WTC11 (cell line): ENCODE results near the gene CROCC. TPM values are rescaled to one million over a fixed set of nuclear protein-coding genes. Genes with fewer than 3 reads are reported as not detected.

Experiments
- ATAC-seq: fragments of 200-7000 bp; cut with Tn5 transposase; 2 replicates; pipeline ENCODE4 v1.10.0; 2021; ENCODE audit warnings: mild to moderate bottlenecking, moderate library complexity
- CTCF ChIA-PET: fragments of 300-600 bp; sonication (Branson Sonifier 250); formaldehyde crosslinking; loops from one replicate; lab custom pipeline; 2021; ENCODE audit warnings: antibody characterized with exemption; lab: Charles Lee
- POLR2A ChIA-PET: fragments of 350-600 bp; sonication (Branson Sonifier 250); formaldehyde crosslinking; loops from one replicate; lab custom pipeline; 2021; ENCODE audit warnings: antibody characterized with exemption; lab: Charles Lee
- DNase-seq: peaks from one replicate; pipeline ENCODE4 v3.0.0; 2021; ENCODE audit warnings: low spot score
- H3K27ac Mint-ChIP-seq: 2 replicates; pipeline ENCODE4 v1.8.0; 2021; ENCODE audit warnings: mixed read lengths
- H3K27me3 Mint-ChIP-seq: 2 replicates; pipeline ENCODE4 v1.8.0; 2021; ENCODE audit warnings: low read depth, mild to moderate bottlenecking, moderate library complexity, mixed read lengths
- H3K36me3 Mint-ChIP-seq: 2 replicates; pipeline ENCODE4 v1.8.0; 2021; ENCODE audit warnings: mixed read lengths
- H3K4me1 Mint-ChIP-seq: 2 replicates; pipeline ENCODE4 v1.8.0; 2022; ENCODE audit warnings: mixed read lengths
- H3K4me3 Mint-ChIP-seq: 2 replicates; pipeline ENCODE4 v1.8.0; 2021; ENCODE audit warnings: mild to moderate bottlenecking, moderate library complexity, mixed read lengths
- H3K9me3 Mint-ChIP-seq: 2 replicates; pipeline ENCODE4 v1.8.0; 2021; ENCODE audit warnings: mixed read lengths
- CREB1 ChIP-seq: sonication (generic); formaldehyde crosslinking; IDR thresholded peaks from 2 replicates; pipeline ENCODE4 v1.8.0; 2023; ENCODE audit warnings: mild to moderate bottlenecking, missing genetic modification reagents
- GTF2I ChIP-seq: fragments of 250-450 bp; sonication (Bioruptor Pico); conservative IDR thresholded peaks from 2 replicates; pipeline ENCODE4 v1.4.0; 2021; ENCODE audit warnings: mild to moderate bottlenecking
- JAZF1 ChIP-seq: fragments of 250-450 bp; sonication (Bioruptor Pico); IDR thresholded peaks from 2 replicates; pipeline ENCODE4 v1.9.0; 2021; ENCODE audit warnings: moderate library complexity, mild to moderate bottlenecking, inconsistent platforms
- JUN ChIP-seq: sonication (generic); formaldehyde crosslinking; IDR thresholded peaks from 2 replicates; pipeline ENCODE4 v1.8.0; 2023; ENCODE audit warnings: mild to moderate bottlenecking, missing genetic modification reagents
- MYBL2 ChIP-seq: sonication (generic); formaldehyde crosslinking; IDR thresholded peaks from 2 replicates; pipeline ENCODE4 v1.8.1; 2023; ENCODE audit warnings: mild to moderate bottlenecking, moderate library complexity, missing genetic modification reagents
- NR2C2 ChIP-seq: sonication (generic); formaldehyde crosslinking; IDR thresholded peaks from 2 replicates; pipeline ENCODE4 v1.8.0; 2022; ENCODE audit warnings: mild to moderate bottlenecking, missing genetic modification reagents
- SMAD3 ChIP-seq: sonication (generic); formaldehyde crosslinking; IDR thresholded peaks from 2 replicates; pipeline ENCODE4 v1.8.0; 2022; ENCODE audit warnings: missing genetic modification reagents, mild to moderate bottlenecking, borderline replicate concordance
- SP1 ChIP-seq: sonication (generic); formaldehyde crosslinking; conservative IDR thresholded peaks from 2 replicates; pipeline ENCODE4 v1.8.1; 2022; ENCODE audit warnings: missing genetic modification reagents
- ZBTB21 ChIP-seq: sonication (generic); formaldehyde crosslinking; IDR thresholded peaks from 2 replicates; pipeline ENCODE4 v1.8.1; 2023; ENCODE audit warnings: mild to moderate bottlenecking, missing genetic modification reagents, borderline replicate concordance
- ZNF396 ChIP-seq: fragments of 250-450 bp; sonication (Bioruptor Pico); IDR thresholded peaks from 2 replicates; pipeline ENCODE4 v1.8.0; 2021; ENCODE audit warnings: mild to moderate bottlenecking, moderate library complexity, borderline replicate concordance
- total RNA-seq: library from RNA; stranded (reverse); gene quantifications from 3 replicates; pipeline ENCODE4 v1.2.3, GENCODE V29; 2021
- TF ChIP-seq, protein P1 (sequence below): sonication (generic); formaldehyde crosslinking; conservative IDR thresholded peaks from 2 replicates; pipeline ENCODE4 v1.8.1; 2023; ENCODE audit warnings: mild to moderate bottlenecking, low read depth, missing genetic modification reagents, moderate library complexity
- TF ChIP-seq, protein P2 (sequence below): fragments of 250-450 bp; sonication (Bioruptor Pico); conservative IDR thresholded peaks from 2 replicates; pipeline ENCODE4 v1.9.0; 2021; ENCODE audit warnings: mild to moderate bottlenecking
- TF ChIP-seq, protein P3 (sequence below): sonication (generic); formaldehyde crosslinking; IDR thresholded peaks from 2 replicates; pipeline ENCODE4 v1.8.0; 2022; ENCODE audit warnings: mild to moderate bottlenecking, missing genetic modification reagents
- TF ChIP-seq, protein P4 (sequence below): sonication (generic); formaldehyde crosslinking; IDR thresholded peaks from 2 replicates; pipeline ENCODE4 v1.8.0; 2023; ENCODE audit warnings: missing genetic modification reagents, mild to moderate bottlenecking, borderline replicate concordance
- TF ChIP-seq, protein P5 (sequence below): sonication (generic); formaldehyde crosslinking; conservative IDR thresholded peaks from 2 replicates; pipeline ENCODE4 v1.8.1; 2022; ENCODE audit warnings: mild to moderate bottlenecking, missing genetic modification reagents
- TF ChIP-seq, protein P6 (sequence below): fragments of 250-450 bp; sonication (Bioruptor Pico); IDR thresholded peaks from 2 replicates; pipeline ENCODE4 v1.8.0; 2021; ENCODE audit warnings: mild to moderate bottlenecking

The CROCC gene
- total RNA-seq, 1 experiment from 2014 or later = 75.6 TPM

DNA sequence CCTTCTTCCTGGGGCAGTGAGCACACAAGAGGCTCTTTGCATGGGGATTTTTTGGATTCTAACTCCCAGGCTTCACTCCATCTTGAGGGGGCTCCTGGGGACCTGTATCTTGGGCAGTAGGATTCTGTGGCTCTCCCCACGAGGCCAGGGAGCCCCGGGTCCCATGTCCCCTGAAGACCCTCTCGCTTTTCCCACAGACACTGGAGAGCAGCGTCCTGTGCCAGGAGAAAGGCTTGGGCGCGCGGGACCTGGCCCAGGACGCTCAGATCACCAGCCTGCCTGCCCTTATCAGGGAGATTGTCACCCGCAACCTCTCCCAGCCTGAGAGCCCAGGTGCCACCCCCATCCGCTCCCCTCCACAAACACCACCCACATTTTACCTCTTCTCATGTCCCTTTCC lies 735 bp downstream of the CROCC start (continued):
- TF ChIP-seq, protein P1, sequence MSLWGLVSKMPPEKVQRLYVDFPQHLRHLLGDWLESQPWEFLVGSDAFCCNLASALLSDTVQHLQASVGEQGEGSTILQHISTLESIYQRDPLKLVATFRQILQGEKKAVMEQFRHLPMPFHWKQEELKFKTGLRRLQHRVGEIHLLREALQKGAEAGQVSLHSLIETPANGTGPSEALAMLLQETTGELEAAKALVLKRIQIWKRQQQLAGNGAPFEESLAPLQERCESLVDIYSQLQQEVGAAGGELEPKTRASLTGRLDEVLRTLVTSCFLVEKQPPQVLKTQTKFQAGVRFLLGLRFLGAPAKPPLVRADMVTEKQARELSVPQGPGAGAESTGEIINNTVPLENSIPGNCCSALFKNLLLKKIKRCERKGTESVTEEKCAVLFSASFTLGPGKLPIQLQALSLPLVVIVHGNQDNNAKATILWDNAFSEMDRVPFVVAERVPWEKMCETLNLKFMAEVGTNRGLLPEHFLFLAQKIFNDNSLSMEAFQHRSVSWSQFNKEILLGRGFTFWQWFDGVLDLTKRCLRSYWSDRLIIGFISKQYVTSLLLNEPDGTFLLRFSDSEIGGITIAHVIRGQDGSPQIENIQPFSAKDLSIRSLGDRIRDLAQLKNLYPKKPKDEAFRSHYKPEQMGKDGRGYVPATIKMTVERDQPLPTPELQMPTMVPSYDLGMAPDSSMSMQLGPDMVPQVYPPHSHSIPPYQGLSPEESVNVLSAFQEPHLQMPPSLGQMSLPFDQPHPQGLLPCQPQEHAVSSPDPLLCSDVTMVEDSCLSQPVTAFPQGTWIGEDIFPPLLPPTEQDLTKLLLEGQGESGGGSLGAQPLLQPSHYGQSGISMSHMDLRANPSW (CRISPR knock-in tag) = no peak
- TF ChIP-seq, protein P2, sequence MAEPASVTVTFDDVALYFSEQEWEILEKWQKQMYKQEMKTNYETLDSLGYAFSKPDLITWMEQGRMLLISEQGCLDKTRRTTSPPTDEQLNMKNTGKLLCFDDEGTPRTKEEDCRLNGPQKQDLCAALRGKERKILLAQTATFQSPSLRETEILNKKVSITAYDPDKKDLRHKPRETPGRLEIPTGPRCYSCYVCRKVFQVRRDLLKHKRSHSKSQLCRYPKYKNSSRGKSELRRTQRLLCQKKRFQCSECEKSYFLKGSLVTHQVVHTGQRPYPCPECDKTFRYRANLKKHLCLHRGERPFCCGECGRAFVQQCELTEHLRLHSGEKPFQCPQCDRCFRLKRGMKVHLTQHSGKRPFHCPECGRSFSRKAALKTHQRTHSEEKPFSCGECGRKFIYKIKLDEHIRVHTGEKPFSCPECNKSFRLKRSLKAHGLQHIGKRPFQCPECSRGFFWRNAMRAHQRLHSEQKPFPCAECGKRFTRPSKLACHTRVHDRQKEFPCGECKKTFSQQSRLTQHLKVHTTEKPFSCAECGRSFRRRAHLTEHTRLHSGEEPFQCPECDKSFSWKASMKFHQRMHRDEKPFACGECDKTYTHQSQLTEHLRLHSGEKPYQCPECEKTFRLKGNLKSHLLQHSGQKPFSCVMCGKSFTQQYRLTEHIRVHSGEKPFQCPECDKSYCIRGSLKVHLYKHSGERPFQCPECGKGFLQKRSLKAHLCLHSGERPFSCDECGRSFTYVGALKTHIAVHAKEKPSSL = no peak
- TF ChIP-seq SMAD3 (CRISPR knock-in tag) (no peak), JAZF1 (no peak), NR2C2 (no peak), CREB1 (no peak), JUN (CRISPR knock-in tag) (no peak), ZBTB21 (CRISPR knock-in tag) (no peak), ZNF396 (no peak), MYBL2 (CRISPR knock-in tag) (no peak)
- TF ChIP-seq, protein P3, sequence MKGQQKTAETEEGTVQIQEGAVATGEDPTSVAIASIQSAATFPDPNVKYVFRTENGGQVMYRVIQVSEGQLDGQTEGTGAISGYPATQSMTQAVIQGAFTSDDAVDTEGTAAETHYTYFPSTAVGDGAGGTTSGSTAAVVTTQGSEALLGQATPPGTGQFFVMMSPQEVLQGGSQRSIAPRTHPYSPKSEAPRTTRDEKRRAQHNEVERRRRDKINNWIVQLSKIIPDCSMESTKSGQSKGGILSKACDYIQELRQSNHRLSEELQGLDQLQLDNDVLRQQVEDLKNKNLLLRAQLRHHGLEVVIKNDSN (CRISPR knock-in tag) = no peak
- TF ChIP-seq, protein P4, sequence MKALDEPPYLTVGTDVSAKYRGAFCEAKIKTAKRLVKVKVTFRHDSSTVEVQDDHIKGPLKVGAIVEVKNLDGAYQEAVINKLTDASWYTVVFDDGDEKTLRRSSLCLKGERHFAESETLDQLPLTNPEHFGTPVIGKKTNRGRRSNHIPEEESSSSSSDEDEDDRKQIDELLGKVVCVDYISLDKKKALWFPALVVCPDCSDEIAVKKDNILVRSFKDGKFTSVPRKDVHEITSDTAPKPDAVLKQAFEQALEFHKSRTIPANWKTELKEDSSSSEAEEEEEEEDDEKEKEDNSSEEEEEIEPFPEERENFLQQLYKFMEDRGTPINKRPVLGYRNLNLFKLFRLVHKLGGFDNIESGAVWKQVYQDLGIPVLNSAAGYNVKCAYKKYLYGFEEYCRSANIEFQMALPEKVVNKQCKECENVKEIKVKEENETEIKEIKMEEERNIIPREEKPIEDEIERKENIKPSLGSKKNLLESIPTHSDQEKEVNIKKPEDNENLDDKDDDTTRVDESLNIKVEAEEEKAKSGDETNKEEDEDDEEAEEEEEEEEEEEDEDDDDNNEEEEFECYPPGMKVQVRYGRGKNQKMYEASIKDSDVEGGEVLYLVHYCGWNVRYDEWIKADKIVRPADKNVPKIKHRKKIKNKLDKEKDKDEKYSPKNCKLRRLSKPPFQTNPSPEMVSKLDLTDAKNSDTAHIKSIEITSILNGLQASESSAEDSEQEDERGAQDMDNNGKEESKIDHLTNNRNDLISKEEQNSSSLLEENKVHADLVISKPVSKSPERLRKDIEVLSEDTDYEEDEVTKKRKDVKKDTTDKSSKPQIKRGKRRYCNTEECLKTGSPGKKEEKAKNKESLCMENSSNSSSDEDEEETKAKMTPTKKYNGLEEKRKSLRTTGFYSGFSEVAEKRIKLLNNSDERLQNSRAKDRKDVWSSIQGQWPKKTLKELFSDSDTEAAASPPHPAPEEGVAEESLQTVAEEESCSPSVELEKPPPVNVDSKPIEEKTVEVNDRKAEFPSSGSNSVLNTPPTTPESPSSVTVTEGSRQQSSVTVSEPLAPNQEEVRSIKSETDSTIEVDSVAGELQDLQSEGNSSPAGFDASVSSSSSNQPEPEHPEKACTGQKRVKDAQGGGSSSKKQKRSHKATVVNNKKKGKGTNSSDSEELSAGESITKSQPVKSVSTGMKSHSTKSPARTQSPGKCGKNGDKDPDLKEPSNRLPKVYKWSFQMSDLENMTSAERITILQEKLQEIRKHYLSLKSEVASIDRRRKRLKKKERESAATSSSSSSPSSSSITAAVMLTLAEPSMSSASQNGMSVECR = no peak
- TF ChIP-seq, protein P5, sequence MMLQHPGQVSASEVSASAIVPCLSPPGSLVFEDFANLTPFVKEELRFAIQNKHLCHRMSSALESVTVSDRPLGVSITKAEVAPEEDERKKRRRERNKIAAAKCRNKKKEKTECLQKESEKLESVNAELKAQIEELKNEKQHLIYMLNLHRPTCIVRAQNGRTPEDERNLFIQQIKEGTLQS (CRISPR knock-in tag) = no peak
- TF ChIP-seq, protein P6, sequence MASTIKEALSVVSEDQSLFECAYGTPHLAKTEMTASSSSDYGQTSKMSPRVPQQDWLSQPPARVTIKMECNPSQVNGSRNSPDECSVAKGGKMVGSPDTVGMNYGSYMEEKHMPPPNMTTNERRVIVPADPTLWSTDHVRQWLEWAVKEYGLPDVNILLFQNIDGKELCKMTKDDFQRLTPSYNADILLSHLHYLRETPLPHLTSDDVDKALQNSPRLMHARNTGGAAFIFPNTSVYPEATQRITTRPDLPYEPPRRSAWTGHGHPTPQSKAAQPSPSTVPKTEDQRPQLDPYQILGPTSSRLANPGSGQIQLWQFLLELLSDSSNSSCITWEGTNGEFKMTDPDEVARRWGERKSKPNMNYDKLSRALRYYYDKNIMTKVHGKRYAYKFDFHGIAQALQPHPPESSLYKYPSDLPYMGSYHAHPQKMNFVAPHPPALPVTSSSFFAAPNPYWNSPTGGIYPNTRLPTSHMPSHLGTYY = no peak
- TF ChIP-seq, all 79 proteins: peak for 0

DNA sequence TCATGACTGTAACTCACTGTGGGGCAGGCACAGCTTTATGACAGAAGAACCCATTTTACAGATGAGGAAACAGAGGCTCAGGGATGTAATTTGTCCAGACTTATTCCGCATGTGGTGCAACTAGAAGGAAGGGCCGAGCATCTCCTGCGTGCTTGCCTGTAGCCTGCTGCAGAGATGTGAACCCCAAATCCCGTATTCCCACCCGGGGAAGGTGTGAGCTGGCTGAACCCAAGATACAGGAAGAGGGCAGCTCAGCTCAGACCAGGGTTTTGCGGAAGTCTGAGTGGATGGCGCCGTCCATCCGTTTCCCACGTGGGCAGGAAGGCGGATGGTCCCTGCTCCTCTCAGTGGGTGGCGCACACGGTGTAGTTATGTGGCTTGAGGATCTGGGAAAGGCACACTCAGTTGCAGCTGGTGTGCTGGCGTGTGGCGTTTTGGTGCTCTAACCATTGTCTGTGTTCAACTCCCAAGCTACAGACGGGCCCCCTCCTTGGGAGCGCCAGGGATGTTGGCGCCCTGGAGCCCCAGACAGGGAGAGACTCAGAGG lies 1.2 kb downstream of the CROCC start:
- ATAC-seq (no peak), DNase-seq (no peak)
- ChIA-PET CTCF (interaction anchor here (0.9 to 1.2 kb wide), 3 partner anchors 16 to 302 kb away, joined by 4 to 5 read pairs (median 5); no protein-coding TSS in a partner anchor), POLR2A (interaction anchor here (0.7 kb wide), 1 partner anchor 78 kb away, joined by 3 read pairs; no protein-coding TSS in a partner anchor)
- Mint-ChIP-seq H3K4me1 (peaks cover 39% of the 10 kb centered on the region), H3K36me3 (peaks cover 7% of the 10 kb centered on the region; the same call in 1 of the 2 replicates), H3K27ac (no peak overlapping the region), H3K9me3 (no peaks in the 10 kb centered on the region), H3K4me3 (peak overlapping the region; percentile 88), H3K27me3 (no peaks in the 10 kb centered on the region)
- TF ChIP-seq SP1 (CRISPR knock-in tag) (no peak), GTF2I (CRISPR knock-in tag) (peak; percentile 74; the same call in 1 of the 2 replicates)
- TF ChIP-seq, protein P5 (CRISPR knock-in tag) = no peak
